A549 (cell line): ENCODE data around the gene C1orf87.

Experiments
- CEBPB ChIP-seq, 2 experiments: fragments of >200 bp in 1 of 2; sonication (Bioruptor Twin) in 1 of 2; formaldehyde crosslinking in 1 of 2; IDR thresholded peaks; 2 replicates each; pipeline ENCODE4 v1.6.1; 2012 to 2016
- EP300 ChIP-seq, 2 experiments: fragments of >200 bp; sonication (Bioruptor Twin); formaldehyde crosslinking; IDR thresholded peaks; 2 replicates in 1 of 2; 3 replicates in 1 of 2; pipeline ENCODE4 v1.6.1; 2016 to 2017
- TF ChIP-seq, protein P1 (sequence below): fragments of >200 bp; sonication (Bioruptor Twin); formaldehyde crosslinking; IDR thresholded peaks from 3 replicates; pipeline ENCODE4 v1.5.1; 2016

DNA sequence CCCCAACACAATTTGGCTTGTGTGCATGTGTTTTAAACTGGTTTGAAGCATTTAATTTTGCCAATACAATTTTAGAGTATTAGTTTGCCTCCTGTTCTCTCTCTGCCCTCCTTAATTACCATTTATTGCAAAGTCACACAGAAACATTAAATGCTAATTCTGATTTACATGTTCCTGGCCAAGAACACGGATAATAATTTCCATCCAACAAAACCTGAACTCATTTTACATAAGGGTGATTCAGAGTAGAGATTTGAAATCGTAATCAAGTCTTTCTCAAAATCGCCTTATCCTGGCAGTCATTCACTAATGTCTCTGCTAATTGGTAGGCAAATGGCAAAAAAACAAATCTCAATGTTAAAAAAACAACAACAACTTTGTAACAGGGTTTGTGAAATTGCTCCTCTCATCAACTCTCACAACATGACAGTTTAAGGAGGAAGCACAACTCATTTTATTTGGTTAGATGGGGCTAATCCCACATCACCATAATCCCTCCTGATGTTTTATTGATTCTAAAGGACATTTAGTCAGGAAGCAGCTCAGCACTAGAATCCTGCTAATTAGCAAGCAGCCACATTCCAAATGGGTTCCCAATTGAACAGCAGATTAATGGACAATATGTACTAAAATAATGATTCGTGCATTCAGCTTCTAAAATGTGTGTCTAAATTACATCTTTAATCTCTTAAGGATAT, 55.9 kb downstream of the C1orf87 start:
- TF ChIP-seq, protein P1, sequence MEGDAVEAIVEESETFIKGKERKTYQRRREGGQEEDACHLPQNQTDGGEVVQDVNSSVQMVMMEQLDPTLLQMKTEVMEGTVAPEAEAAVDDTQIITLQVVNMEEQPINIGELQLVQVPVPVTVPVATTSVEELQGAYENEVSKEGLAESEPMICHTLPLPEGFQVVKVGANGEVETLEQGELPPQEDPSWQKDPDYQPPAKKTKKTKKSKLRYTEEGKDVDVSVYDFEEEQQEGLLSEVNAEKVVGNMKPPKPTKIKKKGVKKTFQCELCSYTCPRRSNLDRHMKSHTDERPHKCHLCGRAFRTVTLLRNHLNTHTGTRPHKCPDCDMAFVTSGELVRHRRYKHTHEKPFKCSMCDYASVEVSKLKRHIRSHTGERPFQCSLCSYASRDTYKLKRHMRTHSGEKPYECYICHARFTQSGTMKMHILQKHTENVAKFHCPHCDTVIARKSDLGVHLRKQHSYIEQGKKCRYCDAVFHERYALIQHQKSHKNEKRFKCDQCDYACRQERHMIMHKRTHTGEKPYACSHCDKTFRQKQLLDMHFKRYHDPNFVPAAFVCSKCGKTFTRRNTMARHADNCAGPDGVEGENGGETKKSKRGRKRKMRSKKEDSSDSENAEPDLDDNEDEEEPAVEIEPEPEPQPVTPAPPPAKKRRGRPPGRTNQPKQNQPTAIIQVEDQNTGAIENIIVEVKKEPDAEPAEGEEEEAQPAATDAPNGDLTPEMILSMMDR: no peak
- TF ChIP-seq CEBPB (IDR thresholded peaks at IDR 0.05) (no peak), EP300 (IDR thresholded peaks at IDR 0.05) (no peak)
